Measurements from ENCODE around the gene TDRKH.
"Not testable (repeated sequence)": the region's sequence is repeated elsewhere in the genome, so short reads cannot be mapped to it uniquely, and the experiment has no call there.

Gene TDRKH

GRCh38 chr1:151774256-151774922 lies 15.9 kb downstream of the TDRKH start:
- no peak for TF ChIP-seq CTCF (conservative IDR thresholded peaks at IDR 0.05; ENCODE audit: low read depth)
- ChIA-PET POLR2A (ENCODE audit: low non-redundant PET) (no interaction called here), CTCF (interaction anchor here (0.6 kb wide), 2 partner anchors 311 to 434 kb away, joined by 3 to 4 read pairs; no protein-coding TSS in a partner anchor)
- no peak for DNase-seq (ENCODE audit: low spot score)
- H3K27ac ChIP-seq: no peak overlapping the region

DNA sequence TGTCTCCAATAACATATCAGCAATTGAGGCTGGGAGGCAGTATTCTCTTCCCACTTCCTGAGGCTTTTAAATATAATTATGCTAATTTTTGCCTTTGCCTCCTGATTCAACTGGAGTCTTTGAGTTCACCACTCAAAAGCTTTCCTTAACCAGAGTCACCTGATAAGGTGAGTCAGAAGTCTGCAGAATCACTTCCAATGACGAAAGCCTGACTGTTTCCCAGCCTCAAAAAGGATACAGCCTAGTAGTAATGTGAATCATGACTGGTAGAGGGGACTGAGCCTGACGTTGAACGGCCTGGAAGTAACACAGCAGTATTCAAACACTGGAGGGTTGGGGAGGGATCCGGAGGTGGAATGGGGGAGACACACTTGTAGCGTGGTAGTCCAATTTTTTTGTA lies 16.6 kb downstream of the TDRKH start:
- ChIA-PET POLR2A (ENCODE audit: low non-redundant PET) (no interaction called here), CTCF (interaction anchor here (0.6 to 0.7 kb wide), 3 partner anchors 33 to 544 kb away, joined by 3 to 4 read pairs (median 3); no protein-coding TSS in a partner anchor)
- peak; percentile 87 for DNase-seq (ENCODE audit: low spot score)
- no peak for TF ChIP-seq CTCF (conservative IDR thresholded peaks at IDR 0.05; ENCODE audit: low read depth)
- no peak overlapping the region for H3K27ac ChIP-seq

- POLR2A ChIA-PET (ENCODE audit: low non-redundant PET); H3K27ac ChIP-seq; CTCF ChIA-PET; DNase-seq (ENCODE audit: low spot score): not testable (repeated sequence)
Observed at GRCh38 chr1:151769270-151769669, 21.0 kb downstream of the TDRKH start.

DNA sequence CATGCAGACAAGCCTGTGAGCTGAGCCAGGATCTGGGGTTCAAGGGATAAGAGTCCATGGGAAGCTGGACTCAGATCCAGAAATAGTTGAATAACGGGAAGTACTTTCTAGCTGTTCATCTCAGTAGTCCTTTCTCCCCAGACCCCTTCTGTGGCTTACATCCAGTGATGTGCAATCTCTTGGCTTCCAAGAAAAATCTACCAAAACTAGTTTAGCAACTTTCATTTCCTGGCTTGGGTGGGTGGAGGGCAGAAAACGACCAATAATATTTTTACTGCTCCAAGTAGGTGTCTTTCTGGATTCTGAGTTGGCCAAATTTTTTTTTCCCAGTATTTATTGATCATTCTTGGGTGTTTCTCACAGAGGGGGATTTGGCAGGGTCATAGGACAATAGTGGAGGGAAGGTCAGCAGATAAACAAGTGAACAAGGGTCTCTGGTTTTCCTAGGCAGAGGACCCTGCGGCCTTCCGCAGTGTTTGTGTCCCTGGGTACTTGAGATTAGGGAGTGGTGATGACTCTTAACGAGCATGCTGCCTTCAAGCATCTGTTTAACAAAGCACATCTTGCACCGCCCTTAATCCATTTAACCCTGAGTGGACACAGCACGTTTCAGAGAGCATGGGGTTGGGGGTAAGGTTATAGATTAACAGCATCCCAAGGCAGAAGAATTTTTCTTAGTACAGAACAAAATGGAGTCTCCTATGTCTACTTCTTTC lies 21.8 kb downstream of the TDRKH start:
- CTCF ChIA-PET; POLR2A ChIA-PET (ENCODE audit: low non-redundant PET); H3K27ac ChIP-seq: not testable (repeated sequence)
- peak; percentile 69 for DNase-seq (ENCODE audit: low spot score)

GRCh38 chr1:151763990-151764389 lies 26.3 kb downstream of the TDRKH start:
- ChIA-PET CTCF (interaction anchor here (1.2 kb wide), 1 partner anchor 22 kb away, joined by 4 read pairs; no protein-coding TSS in a partner anchor), POLR2A (ENCODE audit: low non-redundant PET) (no interaction called here)
- no peak for DNase-seq (ENCODE audit: low spot score)
- H3K27ac ChIP-seq: no peak overlapping the region
- no peak for TF ChIP-seq CTCF (conservative IDR thresholded peaks at IDR 0.05; ENCODE audit: low read depth)

GRCh38 chr1:151762941-151763921 lies 27.1 kb downstream of the TDRKH start, which contains the start of gene MRPL9:
MRPL9 (minus strand) TSS chr1:151763496; CDS start chr1:151763479, 17 bp downstream.
- TF ChIP-seq CTCF (conservative IDR thresholded peaks at IDR 0.05; ENCODE audit: low read depth): no peak
- DNase-seq (ENCODE audit: low spot score): peak; percentile 90
- ChIA-PET CTCF (interaction anchor here (0.5 to 1.2 kb wide), 4 partner anchors 23 to 229 kb away, joined by 3 to 4 read pairs (median 3); no protein-coding TSS in a partner anchor), POLR2A (ENCODE audit: low non-redundant PET) (no interaction called here)
- peak within 1 kb of the TSS; percentile 90 for H3K27ac ChIP-seq

Data from RWPE1 (cell line).